GM21619 (cell line): Measurements from ENCODE around the gene BLNK.
A peak's percentile ranks its signal among the peaks of the same experiment; 100 is the strongest.
"Not testable (repeated sequence)": the region's sequence is repeated elsewhere in the genome, so short reads cannot be mapped to it uniquely, and the experiment has no call there.

Source experiments
- ATAC-seq: cut with Tn5 transposase; IDR thresholded peaks from one replicate; pipeline ENCODE4 v1.9.1; 2021; ENCODE audit not compliant: unreplicated experiment

BLNK gene

GRCh38 chr10:96271016-96271815, at the start of gene BLNK:
BLNK (minus strand) TSS chr10:96271569; CDS start chr10:96271398, 171 bp downstream.
- ATAC-seq, result peak; percentile 70

- ATAC-seq, result no peak
These were observed 48.5 kb upstream of the BLNK start for GRCh38 chr10:96319754-96320474.

GRCh38 chr10:96317067-96317833, 45.9 kb upstream of the BLNK start:
- ATAC-seq, result no peak

GRCh38 chr10:96313344-96313743, 42.0 kb upstream of the BLNK start:
- no peak for ATAC-seq

GRCh38 chr10:96311180-96311715, 39.9 kb upstream of the BLNK start:
- no peak for ATAC-seq

- ATAC-seq, result no peak
These were observed 38.9 kb upstream of the BLNK start for GRCh38 chr10:96310321-96310669.

- no peak for ATAC-seq
These were observed 38.4 kb upstream of the BLNK start for GRCh38 chr10:96309628-96310320.

GRCh38 chr10:96308854-96309253, 37.5 kb upstream of the BLNK start:
- not testable (repeated sequence) for ATAC-seq

- ATAC-seq, result no peak
These were observed 35.1 kb upstream of the BLNK start for GRCh38 chr10:96306516-96306915.

- ATAC-seq, result no peak
These were observed 33.6 kb upstream of the BLNK start for GRCh38 chr10:96305019-96305418.

- ATAC-seq, result no peak
These were observed 32.9 kb upstream of the BLNK start, which contains the start of gene DNTT for GRCh38 chr10:96304230-96304629. DNTT (plus strand) TSS chr10:96304434; CDS start chr10:96304498, 64 bp downstream.

GRCh38 chr10:96301616-96302015, 30.2 kb upstream of the BLNK start:
- ATAC-seq, result no peak

GRCh38 chr10:96299383-96299782, 28.0 kb upstream of the BLNK start:
- no peak for ATAC-seq

- no peak for ATAC-seq
These were observed 27.0 kb upstream of the BLNK start for GRCh38 chr10:96298362-96298761.

- no peak for ATAC-seq
These were observed 26.1 kb upstream of the BLNK start for GRCh38 chr10:96297486-96297885.

- ATAC-seq, result no peak
These were observed 24.1 kb upstream of the BLNK start for GRCh38 chr10:96295475-96295874.

- peak; percentile 58 for ATAC-seq
These were observed 21.9 kb upstream of the BLNK start for GRCh38 chr10:96292971-96293920.

- ATAC-seq, result no peak
These were observed 19.2 kb upstream of the BLNK start for GRCh38 chr10:96290368-96291133.
